HG02571 (cell line): Measurements from ENCODE around the gene HSPA14.
A peak's percentile ranks its signal among the peaks of the same experiment; 100 is the strongest.
"Not testable (repeated sequence)": the region's sequence is repeated elsewhere in the genome, so short reads cannot be mapped to it uniquely, and the experiment has no call there.

Source experiments
- ATAC-seq: cut with Tn5 transposase; IDR thresholded peaks from one replicate; pipeline ENCODE4 v1.9.1; 2021; ENCODE audit warnings: mild to moderate bottlenecking, moderate library complexity; ENCODE audit not compliant: unreplicated experiment

Gene HSPA14

GRCh38 chr10:14837757-14838581 lies at the start of gene HSPA14, which contains the start of the genes CDNF and MSANTD7:
Gene HSPA14 (plus strand): TSS chr10:14838306. CDS start chr10:14838403, 97 bp downstream.
Gene CDNF (minus strand): TSS chr10:14838037. CDS start chr10:14837946, 91 bp downstream.
Gene MSANTD7 (plus strand): TSS chr10:14838306. CDS start chr10:14842285, 3,979 bp downstream.
- ATAC-seq: peak; percentile 97

DNA sequence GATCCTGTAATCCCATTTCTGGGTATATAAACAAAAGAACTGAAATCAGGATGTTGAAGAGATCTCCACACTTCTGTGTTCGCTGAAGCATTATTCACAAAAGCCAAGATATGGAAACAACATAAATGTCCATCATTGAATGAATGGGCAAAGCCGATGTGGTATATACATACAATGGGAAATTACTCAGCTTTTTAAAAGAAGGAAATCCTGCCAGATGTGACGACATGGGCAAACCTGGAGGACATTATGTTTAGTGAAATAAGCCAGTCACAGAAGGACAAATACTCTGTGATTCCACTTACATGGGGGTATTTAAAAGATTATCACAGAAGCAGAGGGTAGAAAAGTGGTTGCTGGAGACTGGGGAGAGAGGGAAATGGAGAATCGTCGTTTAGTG lies 39.5 kb upstream of the HSPA14 start:
- ATAC-seq: no peak

- no peak for ATAC-seq
Measured at GRCh38 chr10:14800397-14800796, 37.7 kb upstream of the HSPA14 start.

GRCh38 chr10:14801723-14802122 lies 36.4 kb upstream of the HSPA14 start:
- no peak for ATAC-seq

DNA sequence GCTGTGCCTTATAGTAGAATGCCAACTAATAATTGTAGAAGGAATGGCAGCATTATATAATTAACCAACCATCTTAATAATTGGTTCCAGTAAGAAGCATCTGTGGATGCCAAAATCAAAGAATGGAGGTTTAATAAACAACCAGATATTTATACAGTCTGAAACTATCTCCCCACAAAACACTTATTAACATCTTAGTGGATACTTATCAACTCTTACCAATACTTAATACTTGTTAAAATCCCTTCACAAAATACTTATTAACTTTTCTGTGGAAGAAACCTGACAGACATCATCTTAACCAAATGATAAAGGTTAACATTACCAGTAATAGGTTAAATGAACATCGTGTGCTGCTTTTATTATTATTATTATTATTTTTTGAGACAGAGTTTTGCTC lies 34.3 kb upstream of the HSPA14 start:
- ATAC-seq: no peak

GRCh38 chr10:14806318-14806717 lies 31.8 kb upstream of the HSPA14 start:
- ATAC-seq: no peak

DNA sequence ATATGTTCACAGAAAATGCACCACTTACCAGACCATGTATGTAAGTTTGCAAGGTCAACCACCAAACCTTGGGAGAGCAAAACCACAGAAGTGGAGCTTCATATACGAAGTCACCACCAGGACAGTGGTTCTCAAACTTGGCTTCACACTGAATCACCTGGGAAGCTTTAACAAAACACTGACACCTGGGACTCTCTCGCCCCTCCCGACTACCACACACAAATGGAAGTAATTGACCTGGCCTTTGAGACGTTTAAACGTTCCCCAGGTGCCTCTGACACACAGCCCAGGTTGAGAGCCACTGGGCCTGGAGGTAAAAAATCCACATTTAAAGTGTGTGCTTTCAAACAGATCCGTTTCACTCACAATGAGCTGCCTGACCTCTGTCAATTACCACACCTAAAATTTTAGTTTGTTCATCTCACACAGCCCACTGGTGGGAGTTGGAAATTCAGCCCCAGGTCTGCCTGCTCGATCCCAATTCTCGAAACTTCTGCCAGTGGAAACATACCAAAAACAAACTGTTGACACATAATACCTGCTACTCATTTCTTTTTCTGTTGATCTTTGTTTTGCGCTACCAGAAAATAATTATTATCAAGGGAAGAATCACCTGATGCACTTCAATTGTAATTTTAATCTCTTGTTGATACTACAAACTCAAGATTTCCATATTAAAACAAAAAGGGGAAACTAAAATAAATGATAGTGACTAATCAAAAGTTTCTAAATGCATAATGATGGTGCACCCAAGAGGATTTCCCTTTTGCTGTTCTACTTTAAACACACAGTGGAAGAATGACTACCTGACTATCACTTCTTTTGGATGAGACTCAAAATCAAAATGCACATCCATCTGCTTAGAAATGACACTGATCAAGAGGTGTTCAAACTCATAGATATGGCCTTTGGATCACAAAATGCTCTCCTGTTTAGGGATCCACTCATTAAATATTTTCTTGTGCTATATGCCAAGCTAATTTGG lies 26.8 kb upstream of the HSPA14 start:
- no peak for ATAC-seq

DNA sequence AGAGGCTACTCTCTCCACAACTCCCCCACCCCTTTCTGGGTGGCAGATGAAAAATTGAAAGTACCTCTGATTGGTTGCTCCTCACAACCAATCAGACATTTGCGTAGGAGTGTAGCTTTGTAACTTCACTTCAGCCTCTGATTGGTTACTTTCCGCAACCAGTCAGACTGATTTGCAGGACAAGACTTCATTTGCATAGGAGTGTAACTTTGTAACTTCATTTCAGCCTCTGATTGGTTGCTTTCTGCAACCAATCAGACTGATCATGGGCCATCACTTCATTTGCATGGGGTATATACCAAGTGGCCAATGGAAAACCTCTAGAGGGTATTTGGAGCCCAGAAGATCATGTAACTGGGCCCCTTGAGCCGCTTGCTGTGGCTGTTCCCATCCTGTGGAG lies 25.8 kb upstream of the HSPA14 start:
- ATAC-seq: no peak

DNA sequence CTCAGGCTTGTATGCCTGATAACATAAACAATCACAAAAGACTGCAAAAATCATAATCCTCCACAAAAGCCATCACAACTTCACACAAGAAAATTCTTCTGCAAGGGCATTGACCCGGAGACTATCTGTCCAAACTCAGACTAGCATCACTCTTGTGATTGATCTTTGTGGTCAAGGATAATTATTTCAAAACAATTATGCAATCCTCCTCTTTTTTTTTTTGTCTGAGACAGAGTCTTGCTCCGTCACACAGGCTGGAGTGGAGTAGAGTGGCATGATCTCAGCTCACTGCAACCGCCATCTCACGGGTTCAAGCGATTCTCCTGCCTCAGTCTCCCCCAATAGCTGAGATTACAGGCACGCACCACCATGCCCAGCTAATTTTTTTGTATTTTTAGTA lies 22.4 kb upstream of the HSPA14 start:
- no peak for ATAC-seq

DNA sequence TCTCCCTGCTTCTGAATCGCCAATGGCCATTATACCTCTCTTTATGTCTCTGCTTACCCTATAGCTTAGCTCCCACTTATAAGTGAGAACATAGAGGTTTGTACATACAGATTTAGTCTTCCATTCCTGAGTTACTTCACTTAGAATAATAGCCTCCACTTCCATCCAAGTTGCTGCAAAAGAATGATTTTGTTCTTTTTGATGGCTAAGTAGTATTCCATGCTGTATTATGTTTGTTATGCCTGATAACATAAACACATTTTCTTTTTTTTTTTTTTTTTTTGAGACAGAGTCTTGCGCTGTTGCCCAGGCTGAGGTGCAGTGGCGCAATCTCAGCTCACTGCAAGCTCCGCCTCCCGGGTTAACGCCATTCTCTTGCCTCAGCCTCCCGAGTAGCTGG lies 21.4 kb upstream of the HSPA14 start:
- not testable (repeated sequence) for ATAC-seq

- no peak for ATAC-seq
Measured at GRCh38 chr10:14820010-14820774, 17.9 kb upstream of the HSPA14 start.

GRCh38 chr10:14820775-14821154 lies 17.3 kb upstream of the HSPA14 start:
- no peak for ATAC-seq

DNA sequence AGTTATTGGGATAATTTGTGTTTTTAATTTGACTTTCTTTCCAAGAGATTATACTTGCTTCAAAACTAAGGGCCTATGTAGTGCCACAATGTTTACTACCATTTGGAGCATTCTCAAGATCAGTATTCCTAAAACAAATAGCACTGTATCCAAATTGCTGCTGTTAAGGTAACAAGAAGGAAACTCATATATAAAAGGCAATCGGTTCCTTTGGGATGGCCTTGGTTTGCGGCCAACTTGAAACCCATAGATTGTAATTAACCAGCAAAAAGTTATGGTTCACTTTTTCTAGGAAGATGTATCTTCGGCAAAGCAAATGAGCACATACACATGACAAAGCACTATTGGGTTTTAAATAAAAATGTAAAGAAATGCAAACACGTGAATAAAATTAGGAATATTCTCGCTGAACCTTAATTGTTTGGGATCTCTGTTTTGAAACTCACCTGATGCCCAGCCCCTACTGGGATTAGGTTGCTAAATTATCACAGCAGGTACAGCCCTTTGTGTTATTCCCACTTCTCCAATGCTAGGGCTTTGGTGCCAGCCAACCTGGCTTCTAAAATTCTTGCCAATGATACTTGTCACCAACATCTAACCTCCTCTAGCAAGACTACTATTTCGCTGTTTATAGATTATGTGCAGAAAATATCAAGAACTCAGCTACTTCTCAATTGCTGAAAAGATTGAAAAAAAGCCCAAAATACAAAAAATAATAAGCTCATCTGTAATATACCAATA lies 16.3 kb upstream of the HSPA14 start:
- no peak for ATAC-seq

DNA sequence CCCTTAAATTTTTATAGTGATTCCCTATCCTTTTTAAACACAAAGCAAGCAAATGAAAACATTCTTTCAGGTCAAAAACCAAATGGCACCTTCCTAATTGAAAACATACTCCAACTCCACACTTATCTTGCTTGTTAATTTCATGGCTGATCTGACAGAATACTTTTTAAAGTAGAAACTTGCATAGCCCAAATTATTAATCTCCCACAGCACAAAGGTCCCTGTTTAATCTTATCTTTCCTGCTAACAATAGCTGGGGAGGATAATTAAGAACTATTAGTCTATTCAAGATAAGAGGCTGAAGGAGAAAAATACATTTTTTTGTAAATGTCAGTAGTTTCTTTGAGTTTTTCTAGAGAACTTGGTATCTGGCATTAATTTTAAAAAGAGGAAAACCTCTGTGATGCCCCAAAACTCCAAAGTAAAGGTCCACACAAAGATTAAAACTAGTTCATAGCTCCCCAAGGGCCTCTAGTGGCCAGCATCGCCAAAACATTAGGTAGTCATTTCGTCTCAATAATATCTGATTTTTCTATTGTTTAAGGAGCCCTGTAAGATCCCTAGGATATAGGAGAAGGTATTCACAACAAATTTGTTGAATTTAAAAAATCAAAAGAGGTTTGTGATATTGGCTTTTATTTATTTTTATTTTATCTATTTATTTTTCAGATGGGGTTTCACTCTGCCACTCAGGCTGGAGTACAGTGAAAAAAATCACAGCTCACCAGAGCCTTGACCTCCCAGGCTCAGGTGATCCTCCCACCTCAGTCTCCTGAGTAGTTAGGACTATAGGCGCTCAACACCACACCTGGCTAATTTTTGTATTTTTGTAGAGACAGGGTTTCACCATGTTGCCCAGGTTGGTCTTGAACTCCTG lies 15.0 kb upstream of the HSPA14 start:
- ATAC-seq: no peak

- no peak for ATAC-seq
Measured at GRCh38 chr10:14823966-14824365, 14.1 kb upstream of the HSPA14 start.

- ATAC-seq: no peak
Measured at GRCh38 chr10:14826076-14826829, 11.9 kb upstream of the HSPA14 start.

DNA sequence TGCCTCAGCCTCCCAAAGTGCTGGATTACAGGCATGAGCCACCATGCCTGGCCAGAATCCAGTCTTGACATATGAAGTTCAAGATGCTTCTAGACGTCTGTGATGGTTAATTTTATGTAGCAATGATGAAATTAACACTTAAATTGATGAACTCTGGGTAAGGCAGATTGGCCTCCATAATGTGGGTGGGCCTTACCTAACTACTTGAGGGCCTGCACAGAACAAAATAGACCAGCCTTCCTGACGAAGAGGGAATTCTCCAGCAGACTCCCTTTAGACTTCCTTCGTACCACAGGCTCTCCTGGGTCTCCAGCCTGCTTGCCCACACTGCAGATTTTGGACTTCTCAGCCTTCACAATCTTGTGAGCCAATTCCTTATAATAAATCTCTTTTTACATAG lies 5.0 kb upstream of the HSPA14 start:
- ATAC-seq: no peak

DNA sequence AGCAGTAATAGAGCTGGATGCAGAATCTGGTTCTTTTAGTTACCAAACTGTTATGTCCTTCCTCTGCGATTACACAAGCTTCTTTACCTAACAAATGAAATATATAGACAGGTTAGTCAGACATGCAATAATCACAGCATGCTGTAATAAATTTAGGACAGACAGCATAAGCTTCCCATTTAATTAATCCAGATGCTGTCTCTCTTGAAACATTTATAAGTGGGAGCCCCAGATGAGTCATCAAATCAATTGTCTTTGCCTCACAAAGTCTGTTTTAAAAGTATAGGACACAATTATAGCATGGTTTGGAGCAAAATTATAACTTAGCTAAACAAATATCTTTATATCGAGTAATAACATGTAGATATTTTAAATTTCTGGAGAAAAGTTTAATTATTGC lies 1.9 kb upstream of the HSPA14 start:
- ATAC-seq: no peak
